Measurements from ENCODE around the gene SMCHD1. TPM values are rescaled to one million over a fixed set of nuclear protein-coding genes. Genes with fewer than 3 reads are reported as not detected.
A peak's percentile ranks its signal among the peaks of the same experiment; 100 is the strongest.

The SMCHD1 gene
- total RNA-seq, 4 donors from 2014 or later = 41.0 to 179 (median 136) TPM

DNA sequence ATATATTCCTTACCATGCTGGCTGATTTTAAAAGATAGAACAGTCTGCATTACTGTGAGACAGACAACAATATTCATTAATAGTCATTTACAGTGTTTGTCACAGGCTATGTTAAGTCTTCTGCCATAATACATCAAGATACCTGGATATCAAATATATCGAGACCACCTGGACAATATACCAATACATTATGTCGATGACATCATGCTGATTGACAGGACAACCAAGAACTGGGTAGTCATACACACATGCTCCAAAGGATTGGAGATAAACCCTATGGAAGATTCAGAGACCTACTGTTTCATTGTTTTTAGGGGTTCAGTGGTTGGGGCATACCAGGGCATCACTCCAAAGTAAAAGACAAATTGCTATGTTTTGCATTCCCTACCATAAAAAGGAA lies 26.5 kb upstream of the SMCHD1 start:
- Histone ChIP-seq H3K4me3 (no peak overlapping the region), H3K27me3 (no peaks in the 10 kb centered on the region), H3K9me3 (no peaks in the 10 kb centered on the region), H3K4me1 (peaks cover 0 to 4% (median 2%) of the 10 kb centered on the region in 4 donors), H3K27ac (no peak overlapping the region), H3K36me3 (no peaks in the 10 kb centered on the region)
- intact Hi-C loops (cut with DNase I; ENCODE audit: low total_unique reads) (no loop called here), in situ Hi-C loops (cut with MboI; ENCODE audit: low pct_ligation_motif_present in 1 of 4, low pct_unique_long_range_greater_than_20kb in 1 of 4, low sequenced_read_pairs in 3 of 4) (no loop called here)
- TF ChIP-seq POLR2A (IDR thresholded peaks at IDR 0.05) (no peak), EP300 (IDR thresholded peaks at IDR 0.05; ENCODE audit: low read depth) (no peak), POLR2AphosphoS5 (IDR thresholded peaks at IDR 0.05) (no peak)
- TF ChIP-seq, protein P1, sequence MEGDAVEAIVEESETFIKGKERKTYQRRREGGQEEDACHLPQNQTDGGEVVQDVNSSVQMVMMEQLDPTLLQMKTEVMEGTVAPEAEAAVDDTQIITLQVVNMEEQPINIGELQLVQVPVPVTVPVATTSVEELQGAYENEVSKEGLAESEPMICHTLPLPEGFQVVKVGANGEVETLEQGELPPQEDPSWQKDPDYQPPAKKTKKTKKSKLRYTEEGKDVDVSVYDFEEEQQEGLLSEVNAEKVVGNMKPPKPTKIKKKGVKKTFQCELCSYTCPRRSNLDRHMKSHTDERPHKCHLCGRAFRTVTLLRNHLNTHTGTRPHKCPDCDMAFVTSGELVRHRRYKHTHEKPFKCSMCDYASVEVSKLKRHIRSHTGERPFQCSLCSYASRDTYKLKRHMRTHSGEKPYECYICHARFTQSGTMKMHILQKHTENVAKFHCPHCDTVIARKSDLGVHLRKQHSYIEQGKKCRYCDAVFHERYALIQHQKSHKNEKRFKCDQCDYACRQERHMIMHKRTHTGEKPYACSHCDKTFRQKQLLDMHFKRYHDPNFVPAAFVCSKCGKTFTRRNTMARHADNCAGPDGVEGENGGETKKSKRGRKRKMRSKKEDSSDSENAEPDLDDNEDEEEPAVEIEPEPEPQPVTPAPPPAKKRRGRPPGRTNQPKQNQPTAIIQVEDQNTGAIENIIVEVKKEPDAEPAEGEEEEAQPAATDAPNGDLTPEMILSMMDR (IDR thresholded peaks at IDR 0.05) = no peak
- no peak for DNase-seq
- 60 to 81% methylated on average over 1 to 2 of the region's 2 CpGs for WGBS, 2 donors (ENCODE audit: low coverage in 1 of 2)

DNA sequence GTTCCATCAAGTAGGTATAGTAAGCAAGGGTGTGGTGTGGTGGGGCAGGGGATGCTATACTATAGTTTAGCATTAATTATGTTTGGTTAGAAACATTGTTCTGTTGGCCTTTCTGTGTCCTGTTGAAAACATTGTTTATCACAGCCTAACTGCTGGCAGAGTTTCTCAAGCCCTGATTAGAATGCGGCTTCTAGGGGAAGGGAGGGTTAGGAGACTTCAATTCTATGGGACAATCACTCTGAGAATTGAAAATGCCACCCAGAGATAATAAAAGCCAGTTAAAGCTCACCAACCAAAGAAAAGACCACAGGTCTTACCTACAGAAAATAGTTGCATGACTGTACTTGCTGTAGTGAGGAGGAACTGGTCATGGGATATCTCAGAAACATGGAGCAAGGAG lies 19.9 kb upstream of the SMCHD1 start:
- in situ Hi-C loops (cut with MboI; ENCODE audit: low pct_ligation_motif_present in 1 of 4, low pct_unique_long_range_greater_than_20kb in 1 of 4, low sequenced_read_pairs in 3 of 4) (no loop called here), intact Hi-C loops (cut with DNase I; ENCODE audit: low total_unique reads) (no loop called here)
- DNase-seq = no peak
- H3K4me1 ChIP-seq = peaks cover 0 to 46% (median 22%) of the 10 kb centered on the region in 4 donors
- no peak for TF ChIP-seq POLR2A (IDR thresholded peaks at IDR 0.05)
- TF ChIP-seq EP300 (IDR thresholded peaks at IDR 0.05; ENCODE audit: low read depth) = no peak
- TF ChIP-seq POLR2AphosphoS5 (IDR thresholded peaks at IDR 0.05) = no peak
- H3K27ac ChIP-seq = peak overlapping the region; percentile 83 to 96 (median 88)
- H3K9me3 ChIP-seq = no peaks in the 10 kb centered on the region
- 86 to 100% methylated on average over 1 of the region's 1 CpG for WGBS, 2 donors (ENCODE audit: low coverage in 1 of 2)
- no peak overlapping the region for H3K4me3 ChIP-seq
- H3K36me3 ChIP-seq = no peaks in the 10 kb centered on the region
- no peaks in the 10 kb centered on the region for H3K27me3 ChIP-seq

DNA sequence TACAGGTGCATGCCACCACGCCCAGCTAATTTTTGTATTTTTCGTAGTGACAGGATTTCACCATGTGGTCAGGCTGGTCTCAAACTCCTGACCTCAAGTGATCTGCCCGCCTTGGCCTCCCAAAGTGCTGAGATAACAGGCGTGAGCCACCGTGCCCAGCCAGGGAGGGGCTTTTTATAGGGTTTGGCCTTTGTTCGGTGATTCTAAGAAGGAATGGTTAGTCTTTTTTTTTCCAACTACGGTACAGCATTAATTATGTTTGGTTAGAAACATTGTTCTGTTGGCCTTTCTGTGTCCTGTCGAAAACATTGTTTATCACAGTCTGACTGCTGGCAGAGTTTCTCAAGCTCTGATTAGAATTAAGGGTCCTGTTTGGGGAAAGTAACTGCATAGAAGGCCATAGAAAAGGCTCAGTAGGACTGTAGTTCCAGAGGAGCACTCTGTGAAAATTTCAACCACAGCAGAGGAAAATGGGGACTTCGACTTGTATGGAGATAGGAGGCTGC lies 19.3 kb upstream of the SMCHD1 start:
- in situ Hi-C loops (cut with MboI; ENCODE audit: low pct_ligation_motif_present in 1 of 4, low pct_unique_long_range_greater_than_20kb in 1 of 4, low sequenced_read_pairs in 3 of 4) (no loop called here), intact Hi-C loops (cut with DNase I; ENCODE audit: low total_unique reads) (no loop called here)
- Histone ChIP-seq H3K4me3 (peak overlapping the region in 1 of 4 donors; percentile 36), H3K4me1 (peaks cover 0 to 50% (median 23%) of the 10 kb centered on the region in 4 donors), H3K27me3 (no peaks in the 10 kb centered on the region), H3K9me3 (no peaks in the 10 kb centered on the region), H3K27ac (peak overlapping the region; percentile 83 to 96 (median 88)), H3K36me3 (no peaks in the 10 kb centered on the region)
- TF ChIP-seq, protein P1 (IDR thresholded peaks at IDR 0.05) = no peak
- TF ChIP-seq POLR2AphosphoS5 (IDR thresholded peaks at IDR 0.05) = peak in 2 of 3 donors; percentile 4 to 26
- DNase-seq = peak; percentile 87
- WGBS, 2 donors (ENCODE audit: low coverage in 1 of 2) = 25 to 40% methylated on average over 2 to 9 of the region's 9 CpGs

DNA sequence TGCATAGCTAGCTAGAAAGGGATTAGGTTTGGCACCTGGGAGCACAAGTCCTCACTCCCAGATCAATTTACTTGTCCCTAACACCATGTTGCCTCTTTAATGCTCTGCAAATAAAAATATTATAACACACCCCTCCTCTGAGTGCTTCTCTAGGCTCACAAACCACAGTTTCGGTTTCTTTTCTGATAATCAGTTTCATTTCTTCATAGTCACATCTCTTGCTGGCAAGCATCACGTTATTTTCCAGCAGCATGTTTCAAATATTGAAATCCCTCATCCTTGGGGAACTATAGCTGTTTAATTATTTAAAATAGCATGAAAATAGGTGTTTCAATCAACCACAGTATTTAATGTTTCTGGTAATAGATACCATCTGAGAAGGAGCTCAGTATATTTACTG lies 13.9 kb upstream of the SMCHD1 start:
- H3K27ac ChIP-seq = peak overlapping the region; percentile 43 to 68 (median 58)
- 0 to 1% methylated on average over 2 of the region's 2 CpGs for WGBS, 2 donors (ENCODE audit: low coverage in 1 of 2)
- DNase-seq = no peak
- no peaks in the 10 kb centered on the region for H3K27me3 ChIP-seq
- no peaks in the 10 kb centered on the region for H3K9me3 ChIP-seq
- no peak overlapping the region for H3K4me3 ChIP-seq
- peaks cover 3 to 45% (median 11%) of the 10 kb centered on the region in 4 donors for H3K4me1 ChIP-seq
- intact Hi-C loops (cut with DNase I; ENCODE audit: low total_unique reads) (no loop called here), in situ Hi-C loops (cut with MboI; ENCODE audit: low pct_ligation_motif_present in 1 of 4, low pct_unique_long_range_greater_than_20kb in 1 of 4, low sequenced_read_pairs in 3 of 4) (no loop called here)
- no peaks in the 10 kb centered on the region for H3K36me3 ChIP-seq
- TF ChIP-seq POLR2A (IDR thresholded peaks at IDR 0.05) (no peak), POLR2AphosphoS5 (IDR thresholded peaks at IDR 0.05) (no peak)

DNA sequence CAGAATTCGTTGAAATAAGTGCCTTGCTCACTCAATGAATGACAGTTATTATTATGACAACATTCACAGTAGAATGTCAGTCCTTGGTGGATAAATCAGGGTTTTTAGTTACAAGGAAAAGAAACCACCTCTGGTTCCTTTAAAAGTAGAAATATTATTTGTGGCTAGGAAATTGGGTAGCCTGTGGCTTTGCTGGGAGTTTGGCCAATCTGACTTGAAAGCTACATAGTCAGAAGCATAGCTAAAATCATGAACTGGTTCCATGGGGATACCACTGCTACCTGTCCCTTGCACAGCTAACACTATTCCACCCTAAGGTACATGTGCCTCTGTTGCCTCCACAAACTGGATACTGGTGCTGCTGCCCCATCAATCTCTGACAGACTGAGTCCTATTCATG lies 12.8 kb upstream of the SMCHD1 start:
- Histone ChIP-seq H3K27ac (no peak overlapping the region), H3K36me3 (no peaks in the 10 kb centered on the region), H3K27me3 (no peaks in the 10 kb centered on the region), H3K9me3 (no peaks in the 10 kb centered on the region), H3K4me3 (no peak overlapping the region), H3K4me1 (peaks cover under 1 to 35% (median 4%) of the 10 kb centered on the region in 4 donors)
- WGBS, 2 donors (ENCODE audit: low coverage in 1 of 2) = 59% methylated on average over 1 of the region's 1 CpG; no CpG with 5 or more reads in 1 of the 2 donors
- intact Hi-C loops (cut with DNase I; ENCODE audit: low total_unique reads) = no loop called here
- in situ Hi-C loops (cut with MboI; ENCODE audit: low pct_ligation_motif_present in 1 of 4, low pct_unique_long_range_greater_than_20kb in 1 of 4, low sequenced_read_pairs in 3 of 4) = no loop called here
- no peak for TF ChIP-seq POLR2A (IDR thresholded peaks at IDR 0.05)
- TF ChIP-seq POLR2AphosphoS5 (IDR thresholded peaks at IDR 0.05) = no peak
- TF ChIP-seq, protein P1 (IDR thresholded peaks at IDR 0.05) = no peak
- TF ChIP-seq EP300 (IDR thresholded peaks at IDR 0.05; ENCODE audit: low read depth) = no peak
- DNase-seq = no peak

Data from transverse colon (tissue), 4 donors.